IMR-90 (cell line): Measurements from ENCODE around the gene KDM4E. TPM values are rescaled to one million over a fixed set of nuclear protein-coding genes. Genes with fewer than 3 reads are reported as not detected.

ENCODE experiments used
- ATAC-seq: fragments of 200-7000 bp; cut with Tn5 transposase; 2 replicates; pipeline ENCODE4 v1.9.1; 2020; ENCODE audit warnings: low read depth, mild to moderate bottlenecking, moderate library complexity
- BruUV-seq: library from RNA; stranded (reverse); fragments of 400-500 nt; replicated peaks from 2 replicates; lab custom pipeline; 2021; lab: Mats Ljungman, UMichigan
- CTCF ChIA-PET: fragments of 300-600 bp; formaldehyde crosslinking; extraction: SDS; loops from one replicate; lab custom pipeline; 2021; ENCODE audit warnings: antibody characterized with exemption; lab: Yijun Ruan, JAX
- POLR2A ChIA-PET: fragments of 300-600 bp; sonication (Branson Sonifier 250); formaldehyde crosslinking; loops from one replicate; lab custom pipeline; 2022; ENCODE audit warnings: antibody characterized with exemption; ENCODE audit not compliant: unreplicated experiment; lab: Charles Lee
- DNase-seq: peaks from one replicate; pipeline ENCODE4 v3.0.0; 2013
- H2AFZ ChIP-seq: replicated peaks from 2 replicates; pipeline ENCODE3; 2013; ENCODE audit warnings: low read length, mild to moderate bottlenecking; ENCODE audit not compliant: poor library complexity
- H2AK5ac ChIP-seq: 2 replicates; pipeline ENCODE4 v1.6.1; 2013; ENCODE audit warnings: low read depth, low read length, inconsistent platforms
- H2AK9ac ChIP-seq: replicated peaks from 2 replicates; pipeline ENCODE3; 2013; ENCODE audit warnings: mild to moderate bottlenecking, low read depth, low read length, moderate library complexity; ENCODE audit not compliant: poor library complexity
- H2BK120ac ChIP-seq: 2 replicates; pipeline ENCODE4 v1.6.1; 2013; ENCODE audit warnings: low read depth, low read length, inconsistent platforms
- H2BK15ac ChIP-seq: 3 replicates; pipeline ENCODE4 v1.6.1; 2013; ENCODE audit warnings: low read depth, low read length, inconsistent platforms
- H2BK20ac ChIP-seq: 2 replicates; pipeline ENCODE4 v1.6.1; 2013; ENCODE audit warnings: low read depth, mild to moderate bottlenecking, inconsistent platforms, low read length, moderate library complexity
- H2BK5ac ChIP-seq: 2 replicates; pipeline ENCODE4 v1.6.1; 2013; ENCODE audit warnings: mild to moderate bottlenecking, low read depth, low read length, inconsistent platforms; ENCODE audit not compliant: poor library complexity, severe bottlenecking
- H3K14ac ChIP-seq: replicated peaks from 2 replicates; pipeline ENCODE4 v1.6.1; 2013; ENCODE audit warnings: low read depth, low read length, inconsistent platforms
- H3K18ac ChIP-seq: 2 replicates; pipeline ENCODE4 v1.6.1; 2013; ENCODE audit warnings: low read depth, low read length, control low read depth
- H3K23ac ChIP-seq: 2 replicates; pipeline ENCODE4 v1.6.1; 2013; ENCODE audit warnings: low read depth, low read length, inconsistent platforms
- H3K27ac ChIP-seq: 2 replicates; pipeline ENCODE4 v1.5.1; 2013; ENCODE audit warnings: mild to moderate bottlenecking, control low read depth, low read length; ENCODE audit not compliant: insufficient read depth
- H3K27me3 ChIP-seq: 2 replicates; pipeline ENCODE4 v1.6.1; 2013; ENCODE audit warnings: low read length; ENCODE audit not compliant: control insufficient read depth, insufficient read depth
- H3K36me3 ChIP-seq: 2 replicates; pipeline ENCODE4 v1.6.1; 2013; ENCODE audit warnings: low read length, mixed read lengths; ENCODE audit not compliant: control insufficient read depth, insufficient read depth
- H3K4ac ChIP-seq: 2 replicates; pipeline ENCODE4 v1.6.1; 2013; ENCODE audit warnings: low read depth, low read length, inconsistent platforms
- H3K4me1 ChIP-seq: 2 replicates; pipeline ENCODE4 v1.6.1; 2013; ENCODE audit warnings: low read length, mixed read lengths; ENCODE audit not compliant: control insufficient read depth, insufficient read depth
- H3K4me2 ChIP-seq: 2 replicates; pipeline ENCODE4 v1.6.1; 2013; ENCODE audit warnings: low read depth, mild to moderate bottlenecking, control low read depth, low read length, moderate library complexity
- H3K4me3 ChIP-seq: 2 replicates; pipeline ENCODE4 v1.5.1; 2013; ENCODE audit warnings: low read depth, mild to moderate bottlenecking, control low read depth, low read length, moderate library complexity; ENCODE audit not compliant: insufficient read depth
- H3K56ac ChIP-seq: 2 replicates; pipeline ENCODE4 v1.6.1; 2013; ENCODE audit warnings: low read length, inconsistent platforms; ENCODE audit not compliant: insufficient read depth; ENCODE audit errors: extremely low read depth
- H3K79me1 ChIP-seq, 2 experiments: 2 replicates each; pipeline ENCODE4 v1.6.1; 2013; ENCODE audit warnings: low read length in 2 of 2, inconsistent platforms in 1 of 2, low read depth in 1 of 2
- H3K9ac ChIP-seq: 2 replicates; pipeline ENCODE4 v1.6.1; 2013; ENCODE audit warnings: low read depth, low read length, control low read depth
- H3K9me1 ChIP-seq: 2 replicates; pipeline ENCODE4 v1.6.1; 2013; ENCODE audit warnings: low read length, inconsistent platforms; ENCODE audit not compliant: insufficient read depth
- H3K9me3 ChIP-seq: 2 replicates; pipeline ENCODE4 v1.6.1; 2013; ENCODE audit warnings: low read length; ENCODE audit not compliant: control insufficient read depth, insufficient read depth
- H4K20me1 ChIP-seq: 2 replicates; pipeline ENCODE4 v1.6.1; 2013; ENCODE audit warnings: low read length, inconsistent platforms; ENCODE audit not compliant: insufficient read depth
- H4K5ac ChIP-seq: 2 replicates; pipeline ENCODE4 v1.6.1; 2013; ENCODE audit warnings: mild to moderate bottlenecking, low read depth, low read length, control low read depth
- H4K8ac ChIP-seq, 2 experiments: 2 replicates each; pipeline ENCODE4 v1.6.1; 2013; ENCODE audit warnings: low read depth in 2 of 2, low read length in 2 of 2, control low read depth in 1 of 2, inconsistent platforms in 1 of 2
- H4K91ac ChIP-seq: 2 replicates; pipeline ENCODE4 v1.6.1; 2013; ENCODE audit warnings: low read depth, low read length, inconsistent platforms; ENCODE audit not compliant: insufficient read depth
- CHD1 ChIP-seq: IDR thresholded peaks from 2 replicates; pipeline ENCODE4 v1.6.1; 2012; ENCODE audit warnings: low read depth, low read length, improper control_type of control experiment
- MAFK ChIP-seq: IDR thresholded peaks from 2 replicates; pipeline ENCODE4 v1.6.1; 2012; ENCODE audit warnings: low read depth, low read length, improper control_type of control experiment
- NFE2L2 ChIP-seq: fragments of 150-350 bp; IDR thresholded peaks from 2 replicates; pipeline ENCODE4 v1.6.1; 2016; ENCODE audit warnings: low read depth, mild to moderate bottlenecking, low read length
- RAD21 ChIP-seq: IDR thresholded peaks from 2 replicates; pipeline ENCODE4 v1.6.1; 2012; ENCODE audit warnings: low read length, improper control_type of control experiment
- RCOR1 ChIP-seq: IDR thresholded peaks from 2 replicates; pipeline ENCODE4 v1.6.1; 2012; ENCODE audit warnings: mild to moderate bottlenecking, low read length, improper control_type of control experiment; ENCODE audit not compliant: insufficient replicate concordance
- SMC3 ChIP-seq: fragments of 150-350 bp; IDR thresholded peaks from 2 replicates; pipeline ENCODE4 v1.6.1; 2016; ENCODE audit warnings: low read depth, mild to moderate bottlenecking, antibody characterized with exemption, low read length, moderate library complexity
- WGBS, 2 experiments: methylation state at CpG; one replicate each; pipeline versions ENCODE4 v1.1.5 to v1.1.7; 2013; ENCODE audit warnings: missing lambda C conversion rate in 2 of 2; ENCODE audit not compliant: insufficient read length in 1 of 2; ENCODE audit errors: extremely low coverage in 2 of 2; 5-methylcytosine and 5-hydroxymethylcytosine counted together
- dilution Hi-C: fragments of 300-500 bp; cut with HindIII; formaldehyde crosslinking; loops from one replicate; pipeline ENCODE4 v1.14.3; 2018; ENCODE audit warnings: low sequenced_read_pairs; ENCODE audit not compliant: unreplicated experiment
- in situ Hi-C: fragments of 300-500 bp; cut with MboI; formaldehyde crosslinking; loops from 3 replicates; pipeline ENCODE4 v1.14.3; 2019; ENCODE audit warnings: low sequenced_read_pairs, inconsistent platforms, mixed read lengths
- intact Hi-C: fragments of 100-400 bp; cut with micrococcal nuclease; formaldehyde crosslinking; loops from 2 replicates; pipeline ENCODE4 v1.10.0; 2022
- polyA plus RNA-seq, 3 experiments: library from polyadenylated mRNA; depleted of rRNA; stranded (reverse); fragments of >200 nt; gene quantifications; 2 replicates each; pipeline ENCODE4 v1.2.3, GENCODE V29; 2012; ENCODE audit warnings: low replicate concordance in 1 of 3
- total RNA-seq: library from RNA; depleted of rRNA; stranded (reverse); fragments of >200 nt; gene quantifications from 2 replicates; pipeline ENCODE4 v1.2.3, GENCODE V29; 2012
- TF ChIP-seq, protein P1 (sequence below): fragments of 150-350 bp; IDR thresholded peaks from 2 replicates; pipeline ENCODE4 v1.6.1; 2017; ENCODE audit warnings: mild to moderate bottlenecking, antibody characterized with exemption, low read length, low read depth

Gene KDM4E
- total and polyA plus RNA-seq, 2 of the 4 experiments (the other 2 are of a cell fraction), result not detected

DNA sequence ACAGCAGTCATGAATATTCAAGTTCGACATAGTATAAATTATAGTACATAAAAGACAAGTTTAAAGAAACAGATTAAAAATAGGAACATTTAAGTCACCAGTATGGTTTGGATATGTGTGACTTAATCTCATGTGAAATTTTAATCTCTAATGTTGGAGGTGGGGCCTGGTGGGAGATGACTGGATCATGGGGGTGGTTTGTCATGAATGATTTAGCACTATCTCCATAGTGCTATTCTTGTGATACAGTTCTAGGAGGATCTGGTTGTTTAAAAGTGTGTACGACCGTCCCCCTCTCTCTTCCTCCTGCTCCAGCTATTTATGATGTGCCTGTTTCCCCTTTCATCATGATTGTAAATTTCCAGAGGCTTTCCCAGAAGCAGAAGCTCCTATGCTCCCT lies 3.3 kb downstream of the KDM4E start:
- H2BK5ac ChIP-seq, result no peak overlapping the region
- no peak for DNase-seq
- TF ChIP-seq RAD21, result no peak
- TF ChIP-seq CHD1, result no peak
- TF ChIP-seq NFE2L2, result no peak
- TF ChIP-seq, protein P1, sequence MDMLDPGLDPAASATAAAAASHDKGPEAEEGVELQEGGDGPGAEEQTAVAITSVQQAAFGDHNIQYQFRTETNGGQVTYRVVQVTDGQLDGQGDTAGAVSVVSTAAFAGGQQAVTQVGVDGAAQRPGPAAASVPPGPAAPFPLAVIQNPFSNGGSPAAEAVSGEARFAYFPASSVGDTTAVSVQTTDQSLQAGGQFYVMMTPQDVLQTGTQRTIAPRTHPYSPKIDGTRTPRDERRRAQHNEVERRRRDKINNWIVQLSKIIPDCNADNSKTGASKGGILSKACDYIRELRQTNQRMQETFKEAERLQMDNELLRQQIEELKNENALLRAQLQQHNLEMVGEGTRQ, result no peak
- no peak for TF ChIP-seq RCOR1
- no peak for TF ChIP-seq MAFK
- no peak for TF ChIP-seq SMC3
- no peak overlapping the region for H3K18ac ChIP-seq
- no peaks in the 10 kb centered on the region for H3K4me1 ChIP-seq
- H2BK20ac ChIP-seq, result no peak overlapping the region
- no peak overlapping the region for H4K8ac ChIP-seq
- no peak overlapping the region for H3K4me3 ChIP-seq
- H3K79me1 ChIP-seq, result no peaks in the 10 kb centered on the region
- intact Hi-C loops (no loop called here), in situ Hi-C loops (no loop called here), dilution Hi-C loops (no loop called here)
- no peak overlapping the region for H3K56ac ChIP-seq
- H3K9ac ChIP-seq, result no peak overlapping the region
- H2BK120ac ChIP-seq, result no peak overlapping the region
- WGBS, 2 experiments, result no CpG with 5 or more reads among the region's 3 CpGs
- H3K9me1 ChIP-seq, result no peaks in the 10 kb centered on the region
- no peak overlapping the region for H2AFZ ChIP-seq
- H3K4me2 ChIP-seq, result no peak overlapping the region
- BruUV-seq, result no TSS peak
- H3K23ac ChIP-seq, result no peak overlapping the region
- no peak overlapping the region for H4K91ac ChIP-seq
- ChIA-PET CTCF (no interaction called here), POLR2A (no interaction called here)
- H4K20me1 ChIP-seq, result no peaks in the 10 kb centered on the region
- no peak overlapping the region for H3K14ac ChIP-seq
- H3K36me3 ChIP-seq, result no peaks in the 10 kb centered on the region
- H2BK15ac ChIP-seq, result no peak overlapping the region
- peaks cover 5% of the 10 kb centered on the region for H3K27me3 ChIP-seq
- no peak for ATAC-seq
- H2AK5ac ChIP-seq, result no peak overlapping the region
- no peak overlapping the region for H2AK9ac ChIP-seq
- no peak overlapping the region for H4K5ac ChIP-seq
- no peaks in the 10 kb centered on the region for H3K9me3 ChIP-seq
- H3K27ac ChIP-seq, result no peak overlapping the region
- H3K4ac ChIP-seq, result no peak overlapping the region
